HT-29 (cell line): Measurements from ENCODE around the gene NLRC5. TPM values are rescaled to one million over a fixed set of nuclear protein-coding genes. Genes with fewer than 3 reads are reported as not detected.
A peak's percentile ranks its signal among the peaks of the same experiment; 100 is the strongest.
"Not testable (repeated sequence)": the region's sequence is repeated elsewhere in the genome, so short reads cannot be mapped to it uniquely, and the experiment has no call there.

ENCODE experiments used
- DNase-seq: peaks from one replicate; pipeline ENCODE4 v3.0.0-alpha.2; 2015; ENCODE audit warnings: low spot score
- total RNA-seq: library from RNA; depleted of rRNA; stranded (reverse); fragments of >200 nt; shearing (Covaris generic); gene quantifications from 2 replicates; pipeline ENCODE4 v1.2.3, GENCODE V29; 2014

Gene NLRC5
- total RNA-seq, 1 experiment from 2014 or later, result 8.2 TPM

GRCh38 chr16:57045694-57046381, 56.5 kb downstream of the NLRC5 start:
- DNase-seq, result peak; percentile 59

- no peak for DNase-seq
Observed at GRCh38 chr16:57048095-57048494, 58.7 kb downstream of the NLRC5 start.

- DNase-seq, result no peak
Observed at GRCh38 chr16:57049678-57050077, 60.3 kb downstream of the NLRC5 start.

GRCh38 chr16:57051696-57052228, 62.4 kb downstream of the NLRC5 start:
- no peak for DNase-seq

GRCh38 chr16:57053206-57053605, 63.8 kb downstream of the NLRC5 start:
- no peak for DNase-seq

GRCh38 chr16:57054338-57054737, 65.0 kb downstream of the NLRC5 start:
- no peak for DNase-seq

GRCh38 chr16:57054771-57055170, 65.4 kb downstream of the NLRC5 start:
- no peak for DNase-seq

- no peak for DNase-seq
Observed at GRCh38 chr16:57055671-57056070, 66.3 kb downstream of the NLRC5 start.

GRCh38 chr16:57058291-57058861, 69.0 kb downstream of the NLRC5 start:
- DNase-seq, result no peak

- no peak for DNase-seq
Observed at GRCh38 chr16:57060323-57061083, 71.1 kb downstream of the NLRC5 start.

GRCh38 chr16:57061084-57061905, 71.9 kb downstream of the NLRC5 start:
- peak; percentile 40 for DNase-seq

- no peak for DNase-seq
Observed at GRCh38 chr16:57062329-57062728, 73.0 kb downstream of the NLRC5 start.

- not testable (repeated sequence) for DNase-seq
Observed at GRCh38 chr16:57063189-57063588, 73.8 kb downstream of the NLRC5 start.

GRCh38 chr16:57064995-57065394, 75.6 kb downstream of the NLRC5 start:
- DNase-seq, result no peak

GRCh38 chr16:57066625-57067024, 77.3 kb downstream of the NLRC5 start:
- DNase-seq, result no peak

GRCh38 chr16:57067347-57067746, 78.0 kb downstream of the NLRC5 start:
- no peak for DNase-seq

- no peak for DNase-seq
Observed at GRCh38 chr16:57069053-57069452, 79.7 kb downstream of the NLRC5 start.

- no peak for DNase-seq
Observed at GRCh38 chr16:57069635-57070370, 80.4 kb downstream of the NLRC5 start.

GRCh38 chr16:57070424-57070823, 81.1 kb downstream of the NLRC5 start:
- DNase-seq, result no peak

- not testable (repeated sequence) for DNase-seq
Observed at GRCh38 chr16:57071081-57071732, 81.8 kb downstream of the NLRC5 start.
